CD4-positive, alpha-beta T cell (primary cell): Measurements from ENCODE around the gene OR10C1. TPM values are rescaled to one million over a fixed set of nuclear protein-coding genes. Genes with fewer than 3 reads are reported as not detected.

Source experiments
- ATAC-seq: fragments of 200-7000 bp; cut with Tn5 transposase; one replicate; pipeline ENCODE4 v1.10.0; 2022; ENCODE audit warnings: mild to moderate bottlenecking; ENCODE audit not compliant: poor library complexity
- CTCF ChIA-PET: fragments of 350-600 bp; sonication (Branson Sonifier 250); formaldehyde crosslinking; loops from one replicate; lab custom pipeline; 2021; ENCODE audit warnings: antibody characterized with exemption, inconsistent platforms; lab: Charles Lee
- POLR2A ChIA-PET: fragments of 350-600 bp; sonication (Branson Sonifier 250); formaldehyde crosslinking; loops from one replicate; lab custom pipeline; 2021; ENCODE audit warnings: antibody characterized with exemption, inconsistent platforms; lab: Charles Lee
- DNase-seq, 14 experiments: peaks; one replicate each; pipeline ENCODE4 v3.0.0-alpha.2; 2013 to 2020; ENCODE audit warnings: mixed read lengths in 2 of 14
- H3K27ac ChIP-seq, 2 donors: one replicate each; pipeline versions ENCODE4 v1.5.1 to v1.7.0; 2013; ENCODE audit warnings: low read length in 2 of 2, low read depth in 1 of 2, mild to moderate bottlenecking in 1 of 2
- H3K27me3 ChIP-seq, 2 experiments: 1 replicate in 1 of 2; 2 replicates in 1 of 2; pipeline versions ENCODE4 v1.6.1 to v1.7.0; 2013; ENCODE audit warnings: low read length in 2 of 2, control low read depth in 1 of 2, mild to moderate bottlenecking in 1 of 2, moderate library complexity in 1 of 2; ENCODE audit not compliant: insufficient read depth in 2 of 2, control insufficient read depth in 1 of 2
- H3K36me3 ChIP-seq: one replicate; pipeline ENCODE4 v1.6.1; 2013; ENCODE audit warnings: low read length, control low read depth; ENCODE audit not compliant: insufficient read depth
- H3K4me1 ChIP-seq: one replicate; pipeline ENCODE4 v1.6.1; 2013; ENCODE audit warnings: low read length, control low read depth; ENCODE audit not compliant: insufficient read depth
- H3K4me3 ChIP-seq: one replicate; pipeline ENCODE4 v1.5.1; 2013; ENCODE audit warnings: mild to moderate bottlenecking, low read length, moderate library complexity
- H3K9me3 ChIP-seq, 2 experiments: 1 replicate in 1 of 2; 2 replicates in 1 of 2; pipeline versions ENCODE4 v1.6.1 to v1.7.0; 2013; ENCODE audit warnings: low read length in 2 of 2, mild to moderate bottlenecking in 2 of 2, control low read depth in 1 of 2, moderate library complexity in 1 of 2; ENCODE audit not compliant: control insufficient read depth in 1 of 2, insufficient read depth in 1 of 2
- H3K27ac Mint-ChIP-seq: one replicate; pipeline ENCODE4 v1.8.0; 2020; ENCODE audit warnings: mixed read lengths
- H3K27me3 Mint-ChIP-seq: one replicate; pipeline ENCODE4 v1.8.0; 2021; ENCODE audit warnings: mixed read lengths
- H3K36me3 Mint-ChIP-seq: one replicate; pipeline ENCODE4 v1.8.0; 2021; ENCODE audit warnings: low read depth, mixed read lengths
- H3K4me1 Mint-ChIP-seq: one replicate; pipeline ENCODE4 v1.8.0; 2021; ENCODE audit warnings: low read depth, mixed read lengths
- H3K4me3 Mint-ChIP-seq: one replicate; pipeline ENCODE4 v1.8.0; 2020; ENCODE audit warnings: mild to moderate bottlenecking, mixed read lengths
- H3K9me3 Mint-ChIP-seq: one replicate; pipeline ENCODE4 v1.8.0; 2020; ENCODE audit warnings: mixed read lengths
- CTCF ChIP-seq: fragments of 200-600 bp; IDR thresholded peaks from one replicate; pipeline ENCODE4 v1.8.0; 2022; ENCODE audit warnings: antibody characterized with exemption, mild to moderate bottlenecking
- intact Hi-C, 2 experiments: fragments of 100-400 bp; cut with DNase I in 1 of 2; cut with micrococcal nuclease in 1 of 2; formaldehyde crosslinking; loops; one replicate each; pipeline versions ENCODE4 v1.15.1 to v1.9.0; 2023 to 2025; cut with DNase I, micrococcal nuclease
- total RNA-seq, 174 experiments: library from RNA in 2 of 174; stranded (reverse) in 2 of 174; gene quantifications; one replicate each; pipeline ENCODE4 v1.2.3 and lab custom pipeline; 2021 to 2026

Gene OR10C1
- total RNA-seq, 2 experiments from 2014 or later: not detected

GRCh38 chr6:29489286-29489685 is 50.2 kb downstream of the OR10C1 start:
- no peaks in the 10 kb centered on the region for H3K36me3 Mint-ChIP-seq
- Histone ChIP-seq H3K27ac (no peak overlapping the region), H3K4me3 (no peak overlapping the region), H3K9me3 (no peaks in the 10 kb centered on the region), H3K27me3 (peaks cover 10 to 12% of the 10 kb centered on the region in 2 experiments), H3K36me3 (no peaks in the 10 kb centered on the region), H3K4me1 (no peaks in the 10 kb centered on the region)
- H3K4me1 Mint-ChIP-seq: no peaks in the 10 kb centered on the region
- peaks cover 45% of the 10 kb centered on the region for H3K27me3 Mint-ChIP-seq
- H3K9me3 Mint-ChIP-seq: no peaks in the 10 kb centered on the region
- intact Hi-C loops: no loop called here
- H3K4me3 Mint-ChIP-seq: no peak overlapping the region
- no peak for TF ChIP-seq CTCF
- CTCF ChIA-PET: interaction anchor here (0.7 kb wide), 1 partner anchor 10 kb away, joined by 3 read pairs; no protein-coding TSS in a partner anchor
- ATAC-seq (no peak), DNase-seq (no peak)
- no peak overlapping the region for H3K27ac Mint-ChIP-seq
- POLR2A ChIA-PET: no interaction called here

- ChIA-PET POLR2A (no interaction called here), CTCF (no interaction called here)
- H3K9me3 Mint-ChIP-seq: no peaks in the 10 kb centered on the region
- no peak overlapping the region for H3K4me3 Mint-ChIP-seq
- peaks cover 40% of the 10 kb centered on the region for H3K27me3 Mint-ChIP-seq
- ATAC-seq (no peak), DNase-seq (no peak)
- H3K4me3 ChIP-seq: no peak overlapping the region
- no peaks in the 10 kb centered on the region for H3K4me1 Mint-ChIP-seq
- no peaks in the 10 kb centered on the region for H3K36me3 Mint-ChIP-seq
- intact Hi-C loops: no loop called here
- H3K27ac ChIP-seq: no peak overlapping the region
- H3K9me3 ChIP-seq: no peaks in the 10 kb centered on the region
- no peak overlapping the region for H3K27ac Mint-ChIP-seq
- H3K36me3 ChIP-seq: no peaks in the 10 kb centered on the region
- no peak for TF ChIP-seq CTCF
- H3K27me3 ChIP-seq: peaks cover 10% of the 10 kb centered on the region in 2 experiments
- no peaks in the 10 kb centered on the region for H3K4me1 ChIP-seq
Measured at GRCh38 chr6:29490055-29490454, 50.9 kb downstream of the OR10C1 start.

GRCh38 chr6:29490552-29490951 is 51.4 kb downstream of the OR10C1 start:
- intact Hi-C loops: no loop called here
- H3K4me3 Mint-ChIP-seq: no peak overlapping the region

More at GRCh38 chr6:29490552-29490951, 51.4 kb downstream of the OR10C1 start:
- H3K36me3 Mint-ChIP-seq: no peaks in the 10 kb centered on the region
- no peak for DNase-seq
- no peaks in the 10 kb centered on the region for H3K36me3 ChIP-seq
- no peaks in the 10 kb centered on the region for H3K4me1 Mint-ChIP-seq
- H3K27me3 ChIP-seq: peaks cover 10% of the 10 kb centered on the region in 2 experiments
- POLR2A ChIA-PET: no interaction called here
- ATAC-seq: no peak
- no peak overlapping the region for H3K27ac ChIP-seq
- CTCF ChIA-PET: no interaction called here
- no peaks in the 10 kb centered on the region for H3K4me1 ChIP-seq
- TF ChIP-seq CTCF: no peak
- no peaks in the 10 kb centered on the region for H3K9me3 Mint-ChIP-seq
- H3K27ac Mint-ChIP-seq: no peak overlapping the region
- peaks cover 37% of the 10 kb centered on the region for H3K27me3 Mint-ChIP-seq
- no peak overlapping the region for H3K4me3 ChIP-seq
- H3K9me3 ChIP-seq: no peaks in the 10 kb centered on the region

Other genes with a start within 250 kb of the OR10C1 start
- gene OR14J1, start 137.6 kb upstream of the OR10C1 start, total RNA-seq: not detected
- not detected for gene OR5V1, start 70.4 kb upstream of the OR10C1 start, total RNA-seq
- gene OR12D3, start 64.0 kb upstream of the OR10C1 start, total RNA-seq: not detected
- not detected for gene OR12D2, start 43.7 kb upstream of the OR10C1 start, total RNA-seq
- not detected for gene OR12D1, start 24.4 kb upstream of the OR10C1 start, total RNA-seq
- not detected for gene OR11A1, start 17.8 kb downstream of the OR10C1 start, total RNA-seq
- gene OR2H1, start 17.8 kb downstream of the OR10C1 start, total RNA-seq: not detected
- not detected for gene MAS1L, start 48.6 kb downstream of the OR10C1 start, total RNA-seq
- gene UBD, start 120.4 kb downstream of the OR10C1 start, total RNA-seq: not detected
- gene OR2H2, start 145.8 kb downstream of the OR10C1 start, total RNA-seq: not detected
- 10 to 100 TPM; 78.4 to 79.9 TPM for gene GABBR1, start 193.9 kb downstream of the OR10C1 start, total RNA-seq
- not detected for gene MOG, start 217.8 kb downstream of the OR10C1 start, total RNA-seq
- gene ZFP57, start 241.8 kb downstream of the OR10C1 start, total RNA-seq: not detected